HG03521 (cell line): ENCODE results near the gene MSANTD4.
"Not testable (repeated sequence)": the region's sequence is repeated elsewhere in the genome, so short reads cannot be mapped to it uniquely, and the experiment has no call there.

ENCODE experiments used
- ATAC-seq: cut with Tn5 transposase; IDR thresholded peaks from one replicate; pipeline ENCODE4 v1.9.1; 2021; ENCODE audit warnings: mild to moderate bottlenecking, moderate library complexity; ENCODE audit not compliant: unreplicated experiment

The MSANTD4 gene

DNA sequence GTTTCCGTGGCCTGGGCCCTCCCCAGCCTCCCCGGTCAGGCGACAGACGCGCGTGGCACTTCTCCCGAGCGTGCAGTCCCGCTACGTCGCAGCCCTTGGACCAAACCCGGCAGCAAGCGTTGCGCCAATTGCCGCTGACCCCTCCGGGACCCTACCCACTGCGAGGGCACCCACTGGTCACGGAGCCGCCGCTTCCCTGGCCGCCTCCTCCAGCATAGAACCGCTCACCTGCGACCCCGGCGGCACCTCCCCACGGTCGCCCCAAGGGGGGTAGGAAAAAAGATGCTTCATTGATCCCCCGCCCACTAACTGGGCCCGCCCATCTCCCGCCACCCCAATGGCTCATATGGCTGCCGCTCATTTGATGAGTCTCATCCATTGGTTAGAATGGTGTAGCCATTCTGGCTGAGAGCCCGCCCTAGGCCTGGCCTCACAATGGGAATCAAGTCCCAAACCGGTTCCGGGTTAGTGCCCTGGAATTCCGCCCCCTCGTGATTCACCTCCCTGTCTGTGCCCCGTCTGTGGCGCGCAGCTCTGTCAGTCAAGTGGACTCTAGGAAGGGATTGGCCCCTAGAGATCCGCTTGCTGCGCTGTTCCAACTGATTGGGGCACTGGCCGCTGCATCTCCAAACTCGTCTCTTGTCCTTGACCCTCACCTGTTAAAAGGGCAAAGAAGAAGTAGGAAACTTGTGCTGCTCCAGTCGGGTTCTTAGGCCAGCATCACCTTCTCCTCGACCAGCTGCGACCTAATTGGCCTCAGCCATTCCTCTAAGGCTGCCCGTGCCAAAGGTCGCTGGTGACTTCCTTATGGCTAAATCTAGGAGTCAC is at the start of gene MSANTD4:
Gene MSANTD4 (minus strand): TSS at position 274 of the 828 bp plus-strand sequence. CDS start 11,323 bp downstream, outside the sequence.
- ATAC-seq, result peak; percentile 97

- ATAC-seq, result no peak
Measured at GRCh38 chr11:106070606-106071005, 48.6 kb upstream of the MSANTD4 start.

- peak; percentile 70 for ATAC-seq
Measured at GRCh38 chr11:106063009-106063408, 41.0 kb upstream of the MSANTD4 start.

DNA sequence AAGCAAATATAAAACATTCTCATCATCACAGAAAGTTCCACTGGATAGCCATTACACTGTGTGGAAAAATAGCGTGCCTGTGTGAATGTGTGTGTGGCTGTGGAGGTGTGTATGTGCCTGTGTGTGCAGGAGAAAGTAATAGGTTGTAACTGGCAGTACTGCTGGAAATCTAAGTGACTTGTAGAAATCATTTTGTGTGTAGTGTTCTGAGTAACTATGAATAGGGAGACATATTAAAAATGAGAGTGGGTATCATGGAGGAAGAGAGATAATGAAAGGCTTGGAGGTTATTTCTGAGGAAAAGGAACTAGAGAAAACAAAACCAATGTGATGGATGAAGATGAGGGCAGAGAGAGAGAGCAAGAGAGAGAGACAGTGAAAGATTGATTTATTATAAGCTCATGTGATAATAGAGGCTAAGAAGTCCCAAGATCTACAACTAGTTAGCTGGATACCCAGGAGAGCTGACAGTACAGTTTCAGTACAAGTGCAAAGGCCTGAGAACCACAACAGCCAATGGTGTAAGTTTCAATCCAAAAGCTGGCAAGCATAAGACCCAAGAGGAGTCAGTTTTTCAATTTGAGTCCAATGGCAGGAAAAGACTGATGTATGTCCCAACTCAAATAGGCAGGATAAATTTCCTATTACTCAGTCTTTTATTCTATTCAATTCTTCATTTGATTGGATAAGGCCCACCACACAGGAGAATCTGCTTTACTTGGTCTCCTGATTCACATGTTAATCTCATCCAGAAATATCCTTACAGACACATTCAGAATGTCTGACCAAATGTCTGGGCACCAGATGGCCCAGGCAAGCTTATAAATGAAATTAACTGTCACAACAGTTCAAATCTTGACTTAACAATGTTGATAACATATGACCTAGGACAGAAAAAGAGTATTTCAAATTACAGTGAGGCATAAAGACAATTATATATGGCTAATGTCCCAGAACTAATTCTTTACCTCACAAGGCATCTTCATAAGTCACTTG is 40.2 kb upstream of the MSANTD4 start:
- no peak for ATAC-seq

- ATAC-seq, result no peak
Measured at GRCh38 chr11:106061249-106061784, 39.3 kb upstream of the MSANTD4 start.

DNA sequence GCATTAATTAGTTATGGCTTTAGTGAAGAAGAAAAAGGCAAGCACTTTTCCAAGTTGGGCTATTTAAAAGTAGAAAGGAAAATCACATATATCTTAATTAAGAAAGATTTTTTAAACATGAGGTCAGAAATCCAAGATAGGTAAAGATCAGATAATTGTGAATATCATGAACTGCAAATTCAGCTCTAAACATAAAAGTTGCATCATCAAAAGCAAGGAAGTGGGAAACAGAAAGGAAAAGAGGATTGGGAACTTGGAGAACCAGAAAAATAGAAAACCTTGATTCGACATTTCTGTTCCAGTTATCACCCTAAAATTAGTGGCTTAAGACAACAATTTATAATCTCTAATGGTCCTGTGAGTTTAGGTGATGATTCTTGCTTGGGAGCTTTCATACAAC is 37.6 kb upstream of the MSANTD4 start:
- no peak for ATAC-seq

GRCh38 chr11:106058377-106058776 is 36.3 kb upstream of the MSANTD4 start:
- ATAC-seq, result not testable (repeated sequence)

DNA sequence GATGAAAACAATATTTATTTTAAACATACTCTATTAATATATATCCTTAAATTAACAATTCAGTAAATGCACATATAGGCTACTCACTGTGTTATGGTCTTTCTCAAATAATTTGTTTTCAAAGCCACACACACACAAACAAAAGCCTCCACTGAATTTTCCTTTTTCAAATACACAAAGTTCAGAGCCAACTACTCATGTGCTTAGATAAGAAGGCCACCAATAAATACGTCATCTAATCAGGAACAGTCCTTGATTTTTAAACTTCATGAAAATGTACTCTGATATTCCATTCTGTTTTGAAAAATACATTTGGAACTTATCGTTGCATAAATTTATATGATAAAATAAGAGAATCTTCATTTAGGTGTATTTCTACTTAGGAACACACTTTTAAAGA is 29.1 kb upstream of the MSANTD4 start:
- ATAC-seq, result no peak

DNA sequence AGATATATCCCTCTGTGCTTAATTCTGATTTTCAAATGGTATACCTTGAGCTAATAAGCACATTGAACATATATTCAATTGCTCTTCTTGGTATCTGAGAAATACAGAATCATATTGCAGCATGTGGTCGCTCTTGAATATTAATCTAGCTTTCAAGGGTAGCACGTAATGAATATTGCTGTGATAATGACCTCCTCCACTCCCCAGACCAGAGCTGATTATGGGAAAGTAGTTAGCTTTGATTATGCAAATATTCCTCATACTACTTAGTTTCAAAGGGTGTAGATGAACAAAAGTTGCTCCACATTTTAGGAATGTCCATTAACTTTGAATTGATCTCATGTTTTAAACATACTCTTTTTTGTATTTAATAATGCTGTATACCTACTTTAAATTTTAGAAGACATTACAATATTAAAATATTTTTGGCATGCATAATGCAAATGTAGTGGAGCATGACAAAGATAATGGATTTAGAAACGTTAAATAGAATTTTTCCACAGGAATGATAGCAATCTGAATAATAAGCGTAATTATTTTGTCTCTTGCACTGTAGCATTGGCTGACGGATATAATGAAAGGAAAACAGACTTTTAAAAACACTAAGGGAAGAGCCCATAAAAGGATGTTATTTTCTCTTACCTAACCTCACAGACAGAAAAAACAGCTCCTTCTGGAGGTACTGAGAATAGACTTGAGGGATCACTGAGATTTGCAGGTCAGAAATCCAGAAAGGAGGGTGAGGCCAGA is 27.9 kb upstream of the MSANTD4 start:
- no peak for ATAC-seq

DNA sequence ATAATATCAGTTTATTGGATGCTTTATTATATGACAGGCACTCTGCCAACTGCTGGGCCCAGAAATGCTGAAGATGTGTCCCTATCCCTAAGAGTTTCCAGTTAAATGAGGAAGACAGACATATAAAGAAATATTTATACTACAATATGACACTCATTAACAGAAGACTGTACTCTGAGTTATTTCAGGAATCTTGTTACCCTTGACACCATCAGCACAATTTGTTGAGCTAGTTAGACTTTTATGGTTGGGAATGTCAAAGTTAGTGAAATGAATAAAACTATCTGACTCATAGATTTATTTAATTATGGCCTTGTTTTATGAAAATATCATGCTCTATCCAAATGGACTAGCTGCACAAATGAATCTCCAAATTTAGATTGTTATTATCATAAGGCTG is 25.6 kb upstream of the MSANTD4 start:
- ATAC-seq, result no peak

DNA sequence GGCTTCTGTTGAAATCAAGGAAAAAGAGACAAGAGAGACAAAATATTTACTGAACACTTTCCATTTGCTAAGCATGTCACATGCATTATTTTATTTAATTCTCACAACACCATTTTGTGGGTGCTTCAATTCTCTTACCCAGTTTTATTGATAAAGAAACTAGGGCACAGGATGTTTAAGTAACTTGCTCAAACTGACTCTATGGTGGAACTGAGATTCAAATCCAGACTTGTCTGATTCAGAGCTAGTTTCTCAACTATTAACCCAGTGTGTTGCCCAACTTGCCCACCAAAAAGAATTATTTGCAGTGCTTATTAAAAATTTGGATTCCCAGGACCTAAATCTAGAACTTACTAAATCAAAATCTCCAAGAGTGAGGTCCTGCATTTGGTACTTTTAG is 21.5 kb upstream of the MSANTD4 start:
- ATAC-seq, result no peak

- ATAC-seq, result no peak
Measured at GRCh38 chr11:106032861-106033260, 10.8 kb upstream of the MSANTD4 start.

- no peak for ATAC-seq
Measured at GRCh38 chr11:106031936-106032335, 9.9 kb upstream of the MSANTD4 start.

DNA sequence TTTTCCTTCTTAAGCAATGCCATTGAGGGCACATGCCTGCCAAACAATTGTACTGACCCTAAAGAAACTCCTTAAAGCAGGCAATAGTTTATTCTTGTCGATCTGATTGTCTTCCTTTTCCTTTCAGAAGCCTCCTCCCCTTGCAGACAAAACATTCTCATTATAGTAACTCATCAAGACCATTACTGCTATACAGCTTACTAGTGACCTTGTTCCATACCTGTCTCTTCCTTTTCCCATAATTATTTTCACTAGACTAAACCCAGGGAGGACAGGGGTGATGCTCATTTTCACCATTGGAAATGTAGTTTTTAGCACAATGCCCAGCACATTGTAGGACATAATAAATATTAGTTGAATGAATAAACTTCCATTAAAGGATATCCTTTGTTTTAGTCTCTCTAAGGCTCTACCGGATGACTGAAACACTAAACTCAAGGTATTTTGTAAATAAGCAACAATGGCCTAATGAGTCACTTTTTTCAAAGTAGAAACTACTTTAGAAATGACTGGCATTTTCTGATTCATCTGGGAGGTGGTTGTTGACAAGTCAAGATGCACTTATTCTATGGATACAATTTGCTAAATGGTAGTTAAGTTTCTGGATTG is 9.3 kb upstream of the MSANTD4 start:
- ATAC-seq, result no peak

DNA sequence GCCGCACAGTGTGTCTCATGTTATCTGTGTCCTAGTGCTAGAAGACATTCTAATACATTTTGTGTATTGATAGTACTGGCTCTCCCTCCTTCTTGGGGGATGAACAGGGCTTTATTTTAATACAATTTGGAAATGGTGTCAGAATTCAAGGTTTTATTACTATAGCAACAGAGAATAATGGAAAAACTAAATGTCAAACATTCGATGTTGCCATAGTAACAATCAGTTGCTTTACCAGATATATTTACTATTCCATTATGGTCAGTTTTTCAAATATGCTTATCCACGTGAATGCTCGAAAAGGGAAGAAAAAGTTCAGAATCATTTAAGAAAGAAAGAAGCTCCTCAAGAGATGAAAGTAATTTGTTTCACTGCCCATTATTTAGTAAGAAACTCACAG is 8.6 kb upstream of the MSANTD4 start:
- ATAC-seq, result no peak

DNA sequence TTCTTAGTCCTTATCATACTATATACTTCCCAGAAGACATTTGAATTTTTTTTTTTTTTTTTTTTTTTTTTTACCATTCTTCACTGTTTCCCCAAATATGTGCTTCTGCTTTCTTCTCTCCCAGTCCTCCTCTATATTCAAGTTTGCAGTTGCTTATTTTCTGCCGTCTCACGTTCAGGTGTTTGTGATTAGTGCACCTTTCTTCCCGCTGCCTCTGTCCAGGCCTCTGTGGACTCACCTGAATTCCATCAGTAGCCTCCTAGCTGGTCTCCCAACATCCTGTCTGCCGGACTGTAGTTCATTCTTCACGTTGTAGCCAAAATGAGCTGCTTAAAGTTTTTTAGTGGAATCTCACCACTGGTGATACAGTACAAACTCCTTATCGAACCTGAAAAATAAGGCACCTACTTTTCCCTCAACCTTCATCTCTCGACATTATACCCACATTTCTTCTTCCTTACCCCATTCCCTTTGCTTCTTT is 795 bp upstream of the MSANTD4 start:
- ATAC-seq, result no peak

DNA sequence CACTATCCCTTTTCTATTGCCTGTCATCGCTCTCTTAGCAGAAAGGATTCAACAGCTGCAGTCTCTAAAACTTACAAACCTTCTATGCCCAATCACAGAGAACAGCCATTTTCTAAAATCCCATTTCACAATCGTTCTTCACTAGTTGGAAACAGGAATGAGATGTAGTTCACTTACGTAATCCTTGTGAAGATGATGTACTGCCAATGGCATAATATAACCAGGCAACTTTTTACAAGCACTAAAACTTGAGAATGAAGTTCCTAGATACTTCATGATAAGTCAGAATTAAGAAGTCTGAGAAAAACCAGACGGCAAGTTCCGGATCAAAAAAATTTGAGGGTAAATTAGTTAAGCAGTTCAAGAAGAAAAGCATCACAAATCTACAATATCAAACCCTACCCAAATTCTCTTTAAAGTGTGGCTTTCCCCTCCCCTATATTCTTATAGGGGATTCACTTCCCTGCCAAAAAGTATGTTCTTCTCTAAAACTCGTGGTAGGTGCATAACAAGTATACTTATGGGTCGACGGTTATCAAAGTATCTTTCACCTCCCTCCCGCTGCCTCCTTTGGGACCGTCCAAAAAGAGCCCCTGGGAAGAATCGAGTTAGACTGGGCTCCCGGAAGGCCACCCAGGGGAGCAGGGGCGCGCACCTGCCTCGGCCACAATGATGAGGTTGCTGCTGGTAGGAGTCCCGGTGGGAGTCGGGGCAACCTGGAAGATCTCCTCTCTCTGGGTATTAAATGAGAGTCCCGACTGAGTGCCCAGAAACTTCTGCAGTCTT is 666 bp downstream of the MSANTD4 start:
- peak; percentile 2 for ATAC-seq

DNA sequence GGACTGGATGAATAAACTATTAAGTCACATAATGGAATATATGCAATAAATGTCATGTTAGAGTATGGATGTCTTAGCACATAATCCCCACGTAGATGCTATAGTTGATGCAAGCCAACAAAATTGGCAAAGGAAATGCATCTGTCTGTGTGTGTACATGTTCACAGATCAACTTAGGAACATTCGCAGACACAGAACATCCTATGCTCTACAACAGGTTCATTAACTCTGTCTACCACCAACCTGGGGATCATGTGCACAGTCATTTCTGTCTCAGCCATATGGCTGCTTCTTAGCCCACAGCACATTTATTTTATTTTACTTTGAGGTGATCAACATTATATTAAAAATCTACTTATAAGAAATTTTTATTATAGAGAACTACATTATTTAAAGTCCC is 4.9 kb downstream of the MSANTD4 start:
- no peak for ATAC-seq

DNA sequence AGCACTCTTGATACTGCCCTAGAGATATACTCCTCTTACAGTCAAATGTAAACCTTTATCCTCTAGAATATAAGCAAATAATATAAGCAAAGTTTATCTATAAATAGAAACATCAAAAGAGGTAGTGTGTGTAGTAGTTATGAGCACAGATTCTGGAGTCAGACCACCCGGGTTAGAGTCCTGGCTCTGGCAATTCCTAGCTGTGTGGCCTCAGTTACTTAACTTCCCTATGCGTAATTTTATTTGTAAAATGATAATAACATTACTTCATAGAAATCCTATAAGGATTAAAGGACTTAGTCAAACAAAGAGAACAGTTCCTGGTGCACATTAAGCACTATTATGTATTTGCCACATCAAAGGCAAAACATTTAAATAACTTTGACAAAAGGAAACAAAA is 7.0 kb downstream of the MSANTD4 start:
- ATAC-seq, result no peak
